Activated T-cell treated with anti-CD3 and anti-CD28 coated beads for 48 hours (primary cell): ENCODE measurements around the gene TCERG1L.
"Not testable (repeated sequence)": the region's sequence is repeated elsewhere in the genome, so short reads cannot be mapped to it uniquely, and the experiment has no call there.

ENCODE experiments used
- DNase-seq: peaks from one replicate; pipeline ENCODE4 v3.0.0-alpha.2; 2020; ENCODE audit warnings: low read depth

Gene TCERG1L

DNA sequence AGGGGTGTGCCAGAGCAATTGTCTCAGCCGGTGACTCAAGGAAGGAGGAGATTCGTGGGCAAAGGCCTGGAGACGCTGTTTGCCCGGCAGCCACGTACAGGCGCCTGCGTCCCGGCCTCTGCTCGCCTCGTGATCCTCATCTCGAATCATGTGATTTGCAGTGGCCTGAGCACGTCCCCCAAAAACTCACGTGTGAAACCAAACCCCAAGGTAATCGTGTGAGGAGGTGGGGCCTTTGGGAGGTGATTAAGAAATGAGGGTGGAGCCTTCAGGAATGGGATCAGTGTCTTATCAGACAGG is 226.8 kb downstream of the TCERG1L start:
- DNase-seq = no peak

DNA sequence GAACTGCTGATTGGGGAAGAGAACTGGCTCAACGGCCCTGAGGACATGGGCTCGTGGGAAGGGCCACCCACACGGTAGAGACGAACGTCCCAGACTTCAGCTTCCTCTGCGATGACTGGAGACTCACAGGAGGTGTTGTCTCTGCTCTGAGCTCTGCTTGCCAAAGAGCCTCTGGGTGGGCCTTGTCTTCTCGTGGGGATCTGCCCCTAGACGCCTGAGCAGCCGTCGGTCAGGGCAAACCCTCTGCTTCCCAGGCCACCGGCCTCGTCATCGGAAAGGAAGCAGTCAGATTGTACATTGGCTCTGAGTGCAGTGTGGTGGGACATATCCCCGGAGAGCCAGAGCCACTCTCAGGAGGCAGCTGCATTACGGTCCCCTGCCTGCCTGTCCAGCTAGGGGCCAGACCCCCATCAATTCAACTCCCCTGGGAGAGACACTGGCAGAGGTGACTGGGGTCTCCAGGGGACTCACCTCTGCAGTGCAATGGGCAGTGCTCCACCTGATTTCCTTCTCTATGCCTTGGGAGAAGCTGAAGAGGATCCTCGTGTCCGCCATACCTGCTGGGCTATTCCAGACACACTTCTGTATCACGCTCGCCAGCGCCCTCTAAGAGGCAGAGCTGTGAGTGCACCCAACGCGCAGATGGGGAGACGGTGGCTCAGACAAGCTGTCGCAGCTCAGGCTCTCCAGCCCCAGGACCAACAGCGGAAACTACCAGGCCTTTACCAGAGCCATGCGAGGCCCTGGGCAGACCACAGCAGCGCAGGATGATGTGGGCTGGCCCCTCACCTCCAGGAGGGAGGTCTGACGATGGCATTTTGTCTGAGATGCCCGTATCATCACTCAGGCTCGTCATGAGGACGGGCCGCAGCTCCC is 227.4 kb downstream of the TCERG1L start:
- no peak for DNase-seq

- no peak for DNase-seq
Measured at GRCh38 chr10:131082991-131083481, 228.5 kb downstream of the TCERG1L start.

GRCh38 chr10:131082201-131082850 is 229.2 kb downstream of the TCERG1L start:
- no peak for DNase-seq

GRCh38 chr10:131081786-131082185 is 229.7 kb downstream of the TCERG1L start:
- no peak for DNase-seq

- no peak for DNase-seq
Measured at GRCh38 chr10:131081376-131081775, 230.1 kb downstream of the TCERG1L start.

DNA sequence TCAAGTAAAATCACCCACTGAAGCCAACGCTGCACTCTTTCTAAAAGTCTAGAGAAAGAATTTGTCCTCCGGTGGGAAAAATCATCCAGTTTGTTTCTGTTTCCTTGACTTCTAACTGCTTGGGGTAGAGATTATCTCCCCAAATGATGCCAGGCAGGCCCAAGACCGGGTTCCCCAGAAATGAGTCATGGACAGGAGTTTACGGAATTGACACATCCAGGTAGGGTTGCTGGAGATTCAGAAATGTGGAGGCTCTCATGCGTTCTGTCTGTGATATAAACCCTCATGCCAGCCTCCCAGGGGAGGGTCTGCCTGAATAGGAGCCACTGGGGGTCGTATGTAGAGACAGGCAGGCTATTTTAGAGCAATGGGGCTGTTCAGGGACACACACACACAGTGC is 230.9 kb downstream of the TCERG1L start:
- DNase-seq = no peak

- DNase-seq = no peak
Measured at GRCh38 chr10:131079314-131079713, 232.2 kb downstream of the TCERG1L start.

DNA sequence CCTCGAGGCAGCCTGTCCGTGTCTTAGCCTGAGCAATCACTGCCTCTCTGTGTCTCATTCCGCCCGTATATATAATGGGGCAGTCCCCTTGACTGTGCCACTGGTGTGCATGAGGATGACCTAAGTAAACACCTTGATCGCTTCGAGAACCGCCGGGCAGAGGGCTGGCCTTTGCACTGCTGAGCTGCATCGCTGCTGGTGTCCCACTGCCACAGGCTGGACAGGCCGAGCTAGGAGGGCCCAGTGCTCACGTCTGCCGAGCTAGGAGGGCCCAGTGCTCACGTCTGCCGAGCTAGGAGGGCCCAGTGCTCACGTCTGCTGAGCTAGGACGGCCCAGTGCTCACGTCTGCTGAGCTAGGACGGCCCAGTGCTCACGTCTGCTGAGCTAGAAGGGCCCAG is 232.6 kb downstream of the TCERG1L start:
- not testable (repeated sequence) for DNase-seq

- DNase-seq = no peak
Measured at GRCh38 chr10:131078131-131078881, 233.2 kb downstream of the TCERG1L start.

GRCh38 chr10:131077724-131078123 is 233.8 kb downstream of the TCERG1L start:
- no peak for DNase-seq

GRCh38 chr10:131077031-131077430 is 234.5 kb downstream of the TCERG1L start:
- DNase-seq = no peak

DNA sequence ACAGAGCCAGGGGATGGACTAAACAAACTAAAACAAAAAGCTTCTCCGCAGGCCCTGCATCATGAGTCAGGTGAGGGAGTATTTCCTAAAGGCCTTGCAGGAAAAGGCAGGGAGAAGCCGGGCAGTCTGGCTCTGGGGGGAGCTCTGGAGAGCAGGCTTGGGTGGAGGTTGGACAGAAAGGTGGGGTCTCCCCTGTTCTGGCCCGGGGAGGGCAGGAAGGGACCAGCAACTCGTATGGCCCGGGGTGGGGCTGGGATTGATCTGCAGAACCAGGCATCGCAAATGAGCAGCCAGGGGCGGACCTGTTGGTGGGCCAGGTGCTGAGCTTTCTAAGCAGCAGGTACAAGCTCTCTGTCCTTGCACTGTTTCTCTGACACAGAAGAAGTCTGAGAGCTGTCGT is 235.2 kb downstream of the TCERG1L start:
- DNase-seq = no peak

- DNase-seq = no peak
Measured at GRCh38 chr10:131075218-131075770, 236.2 kb downstream of the TCERG1L start.

DNA sequence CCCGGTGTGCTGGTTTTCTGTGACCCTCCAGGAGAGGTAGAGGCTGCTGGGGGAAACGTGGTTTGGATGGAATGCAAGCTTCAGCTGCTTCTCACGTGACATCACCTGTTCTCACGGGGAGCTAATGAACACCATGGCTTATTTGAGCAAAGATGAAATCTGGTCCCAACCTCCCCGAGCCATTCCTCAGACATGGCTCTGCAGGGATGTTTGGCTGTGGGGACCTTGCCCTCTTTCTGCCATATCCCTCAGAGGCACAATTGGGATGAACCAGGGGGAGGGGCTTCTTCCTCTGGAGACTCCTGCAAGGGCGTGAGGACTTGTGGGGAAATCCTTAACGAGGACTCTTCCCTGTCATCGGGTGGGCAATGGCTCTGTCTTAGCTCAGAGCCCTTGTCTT is 236.8 kb downstream of the TCERG1L start:
- no peak for DNase-seq

DNA sequence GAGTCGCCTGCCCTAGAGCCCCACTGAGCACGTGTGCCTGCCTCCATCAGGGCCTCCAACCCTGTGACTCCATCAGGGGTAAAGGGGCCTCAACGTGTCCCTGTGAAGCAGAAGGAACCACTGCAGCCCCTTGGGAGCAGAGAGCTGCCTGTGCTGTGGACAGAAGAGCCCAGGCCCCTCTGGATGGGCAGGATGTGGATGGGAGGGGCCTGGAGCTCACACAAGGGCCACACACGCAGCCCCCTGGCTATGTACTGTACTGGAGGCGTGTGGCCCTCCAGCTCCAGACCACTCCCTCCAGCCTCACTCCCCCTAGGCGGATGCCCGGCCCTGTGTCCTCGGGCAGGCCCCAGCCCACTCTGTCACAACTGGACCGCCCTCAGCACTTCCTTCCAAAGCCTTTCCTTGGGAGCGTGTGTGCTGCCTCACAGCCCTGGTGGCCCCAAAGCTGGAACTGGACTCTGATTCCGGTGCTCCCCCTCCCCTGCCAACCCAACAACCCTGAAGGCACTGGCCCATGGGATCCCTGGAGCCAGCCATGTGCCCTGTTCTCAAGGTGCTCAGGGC is 238.0 kb downstream of the TCERG1L start:
- no peak for DNase-seq

DNA sequence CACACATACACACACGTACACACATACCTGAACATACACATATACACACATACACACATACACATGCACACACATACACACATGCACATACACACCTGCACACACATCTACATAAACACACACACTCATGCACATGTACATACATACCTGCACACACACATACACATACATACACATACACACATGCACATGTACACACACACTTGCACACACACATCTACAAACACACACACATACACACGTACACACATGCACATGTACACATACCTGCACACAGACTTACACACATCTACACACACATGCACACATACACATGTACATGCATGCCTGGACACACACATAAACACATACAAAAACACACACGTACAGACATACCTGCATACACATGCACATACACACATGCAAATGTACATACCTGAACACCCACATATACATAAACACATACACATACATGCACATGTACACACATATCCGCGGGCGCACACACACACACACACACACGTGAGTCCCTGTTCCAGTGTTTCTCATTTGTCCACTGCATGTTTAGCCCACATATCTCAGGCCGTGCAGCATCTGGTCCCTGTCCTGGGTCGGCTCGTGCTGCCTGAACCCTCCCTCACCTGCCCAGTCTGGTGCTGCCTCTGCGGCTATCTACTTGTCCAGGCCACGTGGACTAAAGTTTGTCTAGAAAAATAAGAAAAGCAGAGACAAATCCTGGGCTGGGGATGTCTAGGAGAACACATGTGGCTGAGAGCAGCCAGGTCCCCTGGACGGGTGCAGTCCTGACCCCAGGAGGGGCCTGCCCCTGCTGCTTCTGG is 238.7 kb downstream of the TCERG1L start:
- no peak for DNase-seq

DNA sequence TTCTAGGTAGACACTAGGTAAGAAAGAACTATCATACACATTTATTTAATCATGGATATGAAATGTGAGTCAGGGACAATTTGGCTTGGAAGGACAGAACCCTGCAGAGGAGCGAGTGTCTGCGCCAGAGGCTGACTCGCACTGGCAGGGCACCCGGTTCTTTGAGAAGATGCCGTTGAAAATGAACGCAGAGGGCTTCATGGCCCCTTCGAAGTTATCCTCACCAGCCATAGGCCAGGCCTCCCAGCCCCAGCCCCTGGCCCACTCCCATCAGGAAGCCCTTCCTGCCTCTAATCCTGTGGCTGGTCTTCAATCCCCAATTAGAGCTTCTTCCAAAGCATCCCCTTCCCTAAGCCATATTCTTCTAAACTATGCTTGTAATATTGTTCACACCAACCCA is 239.8 kb downstream of the TCERG1L start:
- DNase-seq = no peak

DNA sequence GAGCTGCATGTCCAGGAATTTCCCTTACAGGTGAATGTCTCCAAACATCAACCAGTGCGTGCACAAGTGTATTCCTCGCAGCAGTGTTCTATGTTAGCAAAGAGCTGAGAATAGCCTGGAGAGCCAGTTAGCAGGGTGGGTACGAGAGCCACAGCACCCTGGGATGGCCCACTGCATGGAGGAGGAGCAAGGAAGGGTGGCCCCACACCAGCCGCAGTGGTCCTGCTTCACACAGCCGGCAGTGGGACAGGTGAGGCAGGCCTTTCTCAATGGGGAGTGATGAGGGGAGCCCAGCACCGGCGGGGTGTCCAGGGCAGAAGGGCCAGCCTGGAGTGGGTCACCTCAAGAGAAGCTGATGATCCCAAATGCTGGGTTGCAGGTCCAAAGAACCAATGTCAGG is 240.7 kb downstream of the TCERG1L start:
- DNase-seq = no peak

DNA sequence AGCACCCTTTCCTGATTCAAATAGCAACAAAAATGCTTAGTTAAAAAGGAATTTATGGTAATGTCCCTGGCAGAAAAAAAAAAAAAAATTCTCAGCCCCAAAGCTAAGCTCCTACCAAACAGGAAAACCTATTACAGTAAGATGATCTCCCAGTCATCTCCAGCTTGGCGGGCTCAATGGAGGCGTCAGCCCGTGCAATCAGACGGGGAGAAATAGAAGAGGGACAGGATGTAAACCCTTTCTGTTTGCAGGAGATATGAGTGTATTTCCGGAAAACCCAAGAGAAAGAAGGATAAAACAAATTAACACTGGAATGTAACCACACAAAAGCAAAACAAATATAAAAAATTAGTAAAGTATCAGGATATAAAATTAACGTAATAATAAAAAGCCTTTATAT is 242.8 kb downstream of the TCERG1L start:
- no peak for DNase-seq

- no peak for DNase-seq
Measured at GRCh38 chr10:131068311-131068710, 243.2 kb downstream of the TCERG1L start.
